Panc1 (cell line): ENCODE data around the gene NHP2.

Experiments
- POLR2AphosphoS5 ChIP-seq: IDR thresholded peaks from 2 replicates; pipeline ENCODE4 v1.6.1; 2012; ENCODE audit warnings: mild to moderate bottlenecking, low read depth, low read length, moderate library complexity
- SIN3A ChIP-seq: IDR thresholded peaks from 2 replicates; pipeline ENCODE4 v1.6.1; 2012; ENCODE audit warnings: low read depth, mild to moderate bottlenecking, low read length, moderate library complexity, borderline replicate concordance; ENCODE audit not compliant: insufficient read depth
- TCF7L2 ChIP-seq: IDR thresholded peaks from 2 replicates; pipeline ENCODE4 v1.6.1; 2011; ENCODE audit warnings: mild to moderate bottlenecking, low read depth, low read length, inconsistent platforms
- TF ChIP-seq, protein P1 (sequence below): fragments of 450-650 bp; IDR thresholded peaks from 2 replicates; pipeline ENCODE4 v1.5.1; 2017; ENCODE audit warnings: mild to moderate bottlenecking
- TF ChIP-seq, protein P2 (sequence below), 2 experiments: IDR thresholded peaks; 2 replicates each; pipeline ENCODE4 v1.6.1; 2011 to 2012; ENCODE audit warnings: low read depth in 2 of 2, control low read depth in 1 of 2, low read length in 1 of 2, mild to moderate bottlenecking in 1 of 2, moderate library complexity in 1 of 2; ENCODE audit not compliant: insufficient read depth in 1 of 2

DNA sequence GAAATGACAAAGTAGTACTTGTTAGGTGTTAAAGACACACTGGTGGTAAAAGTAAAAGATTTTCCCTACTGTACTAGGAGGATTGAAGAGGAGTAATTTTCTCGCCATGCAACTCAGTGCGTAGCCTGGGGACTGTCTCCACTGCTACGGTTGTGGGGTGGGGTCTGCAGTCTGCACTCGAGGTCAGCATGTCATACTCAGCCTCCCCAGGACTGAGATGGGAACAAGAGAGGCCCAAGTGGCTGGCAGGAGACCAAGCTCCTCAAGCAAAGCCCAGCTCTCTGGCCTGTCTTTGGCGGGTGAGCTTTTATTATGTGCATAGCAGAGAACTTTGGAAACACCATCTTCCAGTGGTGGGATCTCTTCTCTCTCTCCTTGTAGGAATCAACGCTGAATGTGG, 10.4 kb downstream of the NHP2 start:
- TF ChIP-seq, protein P1, sequence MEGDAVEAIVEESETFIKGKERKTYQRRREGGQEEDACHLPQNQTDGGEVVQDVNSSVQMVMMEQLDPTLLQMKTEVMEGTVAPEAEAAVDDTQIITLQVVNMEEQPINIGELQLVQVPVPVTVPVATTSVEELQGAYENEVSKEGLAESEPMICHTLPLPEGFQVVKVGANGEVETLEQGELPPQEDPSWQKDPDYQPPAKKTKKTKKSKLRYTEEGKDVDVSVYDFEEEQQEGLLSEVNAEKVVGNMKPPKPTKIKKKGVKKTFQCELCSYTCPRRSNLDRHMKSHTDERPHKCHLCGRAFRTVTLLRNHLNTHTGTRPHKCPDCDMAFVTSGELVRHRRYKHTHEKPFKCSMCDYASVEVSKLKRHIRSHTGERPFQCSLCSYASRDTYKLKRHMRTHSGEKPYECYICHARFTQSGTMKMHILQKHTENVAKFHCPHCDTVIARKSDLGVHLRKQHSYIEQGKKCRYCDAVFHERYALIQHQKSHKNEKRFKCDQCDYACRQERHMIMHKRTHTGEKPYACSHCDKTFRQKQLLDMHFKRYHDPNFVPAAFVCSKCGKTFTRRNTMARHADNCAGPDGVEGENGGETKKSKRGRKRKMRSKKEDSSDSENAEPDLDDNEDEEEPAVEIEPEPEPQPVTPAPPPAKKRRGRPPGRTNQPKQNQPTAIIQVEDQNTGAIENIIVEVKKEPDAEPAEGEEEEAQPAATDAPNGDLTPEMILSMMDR: no peak
- TF ChIP-seq, protein P2, sequence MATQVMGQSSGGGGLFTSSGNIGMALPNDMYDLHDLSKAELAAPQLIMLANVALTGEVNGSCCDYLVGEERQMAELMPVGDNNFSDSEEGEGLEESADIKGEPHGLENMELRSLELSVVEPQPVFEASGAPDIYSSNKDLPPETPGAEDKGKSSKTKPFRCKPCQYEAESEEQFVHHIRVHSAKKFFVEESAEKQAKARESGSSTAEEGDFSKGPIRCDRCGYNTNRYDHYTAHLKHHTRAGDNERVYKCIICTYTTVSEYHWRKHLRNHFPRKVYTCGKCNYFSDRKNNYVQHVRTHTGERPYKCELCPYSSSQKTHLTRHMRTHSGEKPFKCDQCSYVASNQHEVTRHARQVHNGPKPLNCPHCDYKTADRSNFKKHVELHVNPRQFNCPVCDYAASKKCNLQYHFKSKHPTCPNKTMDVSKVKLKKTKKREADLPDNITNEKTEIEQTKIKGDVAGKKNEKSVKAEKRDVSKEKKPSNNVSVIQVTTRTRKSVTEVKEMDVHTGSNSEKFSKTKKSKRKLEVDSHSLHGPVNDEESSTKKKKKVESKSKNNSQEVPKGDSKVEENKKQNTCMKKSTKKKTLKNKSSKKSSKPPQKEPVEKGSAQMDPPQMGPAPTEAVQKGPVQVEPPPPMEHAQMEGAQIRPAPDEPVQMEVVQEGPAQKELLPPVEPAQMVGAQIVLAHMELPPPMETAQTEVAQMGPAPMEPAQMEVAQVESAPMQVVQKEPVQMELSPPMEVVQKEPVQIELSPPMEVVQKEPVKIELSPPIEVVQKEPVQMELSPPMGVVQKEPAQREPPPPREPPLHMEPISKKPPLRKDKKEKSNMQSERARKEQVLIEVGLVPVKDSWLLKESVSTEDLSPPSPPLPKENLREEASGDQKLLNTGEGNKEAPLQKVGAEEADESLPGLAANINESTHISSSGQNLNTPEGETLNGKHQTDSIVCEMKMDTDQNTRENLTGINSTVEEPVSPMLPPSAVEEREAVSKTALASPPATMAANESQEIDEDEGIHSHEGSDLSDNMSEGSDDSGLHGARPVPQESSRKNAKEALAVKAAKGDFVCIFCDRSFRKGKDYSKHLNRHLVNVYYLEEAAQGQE (IDR thresholded peaks at IDR 0.05; ENCODE audit: insufficient read depth in 1 of 2, low read depth in 2 of 2, low read length in 1 of 2): no peak
- TF ChIP-seq POLR2AphosphoS5 (no peak), SIN3A (no peak), TCF7L2 (no peak)
